SU-DHL-6 (cell line): ENCODE measurements around the gene MATN1.

ENCODE experiments used
- CTCF ChIP-seq: fragments of 200-600 bp; sonication (generic); IDR thresholded peaks from one replicate; pipeline ENCODE4 v1.5.1; 2017; ENCODE audit warnings: antibody characterized with exemption, mild to moderate bottlenecking, low read length, moderate library complexity; ENCODE audit not compliant: insufficient read depth, poor library complexity, severe bottlenecking
- EZH2phosphoT487 ChIP-seq: fragments of 200-600 bp; sonication (generic), shearing (Covaris generic); conservative IDR thresholded peaks from 2 replicates; pipeline ENCODE4 v1.6.1; 2018; ENCODE audit warnings: mild to moderate bottlenecking, antibody characterized with exemption, low read length, moderate library complexity, mixed read lengths

- no peak for TF ChIP-seq CTCF
- TF ChIP-seq EZH2phosphoT487, result no peak
Measured at GRCh38 chr1:30732277-30732996, 9.1 kb upstream of the MATN1 start.
